Measurements from ENCODE around the gene LCN2. TPM values are rescaled to one million over a fixed set of nuclear protein-coding genes. Genes with fewer than 3 reads are reported as not detected.
"Not testable (repeated sequence)": the region's sequence is repeated elsewhere in the genome, so short reads cannot be mapped to it uniquely, and the experiment has no call there.

LCN2 gene
- polyA plus RNA-seq, 6 donors from 2014 or later = 0.44 to 1.2 (median 1.2) TPM; not detected in 3

- H3K36me3 Mint-ChIP-seq = peaks cover 0 to 13% of the 10 kb centered on the region in 2 donors
- not testable (repeated sequence) for ATAC-seq (ENCODE audit: low read depth in 2 of 2); H3K27ac Mint-ChIP-seq; DNase-seq; H3K27me3 Mint-ChIP-seq; H3K9me3 Mint-ChIP-seq; H3K4me3 Mint-ChIP-seq
- H3K4me1 Mint-ChIP-seq = peaks cover 3 to 10% (median 4%) of the 10 kb centered on the region in 3 donors
These were observed 32.2 kb downstream of the LCN2 start for GRCh38 chr9:128181480-128181879.

DNA sequence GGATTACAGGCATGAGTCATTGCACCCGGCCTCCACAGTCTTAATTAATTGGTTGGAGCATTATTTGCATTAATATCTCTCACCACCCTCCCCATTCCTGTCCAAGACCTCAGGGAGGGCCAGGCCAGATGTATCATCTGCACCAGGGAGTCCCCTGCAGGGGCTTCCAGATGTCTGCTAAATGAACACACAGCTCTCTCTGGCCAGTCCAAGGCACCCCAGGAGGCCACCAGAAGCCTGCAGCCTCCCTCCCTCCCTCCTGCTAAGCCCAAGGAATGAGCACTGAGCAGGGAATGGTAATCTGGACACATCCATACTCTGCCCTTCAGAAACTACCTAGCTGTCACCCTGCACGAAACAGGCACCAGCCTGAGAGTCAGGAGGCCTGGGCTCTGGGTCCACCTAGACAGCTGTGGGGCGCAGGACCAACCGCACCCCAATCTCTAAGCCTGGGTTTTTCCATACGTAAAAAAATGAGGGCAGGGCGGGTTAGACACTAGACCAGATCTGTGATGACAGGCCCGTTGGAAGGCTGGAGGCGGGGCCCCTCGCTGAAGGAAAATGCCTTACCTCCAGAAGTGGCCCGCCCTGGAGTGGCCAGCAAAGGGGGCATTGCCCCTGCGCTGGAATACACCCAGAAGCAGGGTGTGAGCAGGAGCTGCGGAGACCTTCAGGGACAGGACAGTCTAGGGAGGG lies 33.8 kb downstream of the LCN2 start:
- H3K27ac Mint-ChIP-seq = peak overlapping the region in 1 of 6 donors; percentile 44
- ATAC-seq (ENCODE audit: low read depth in 2 of 2) (no peak), DNase-seq (no peak)
- peaks cover 0 to 2% (median 0%) of the 10 kb centered on the region in 7 donors for H3K9me3 Mint-ChIP-seq
- H3K4me3 Mint-ChIP-seq = no peak overlapping the region
- peaks cover 5 to 23% (median 10%) of the 10 kb centered on the region in 3 donors for H3K4me1 Mint-ChIP-seq
- peaks cover 0 to 17% of the 10 kb centered on the region in 2 donors for H3K36me3 Mint-ChIP-seq
- no peaks in the 10 kb centered on the region for H3K27me3 Mint-ChIP-seq

GRCh38 chr9:128185979-128186965 lies 37.0 kb downstream of the LCN2 start:
- Mint-ChIP-seq H3K27ac (no peak overlapping the region), H3K27me3 (no peaks in the 10 kb centered on the region), H3K9me3 (no peaks in the 10 kb centered on the region), H3K4me3 (peak overlapping the region in 1 of 8 donors; percentile 8), H3K36me3 (peaks cover 0 to 17% of the 10 kb centered on the region in 2 donors), H3K4me1 (peaks cover 15 to 44% (median 30%) of the 10 kb centered on the region in 3 donors)
- ATAC-seq (ENCODE audit: low read depth in 2 of 2) = no peak
- DNase-seq = no peak

DNA sequence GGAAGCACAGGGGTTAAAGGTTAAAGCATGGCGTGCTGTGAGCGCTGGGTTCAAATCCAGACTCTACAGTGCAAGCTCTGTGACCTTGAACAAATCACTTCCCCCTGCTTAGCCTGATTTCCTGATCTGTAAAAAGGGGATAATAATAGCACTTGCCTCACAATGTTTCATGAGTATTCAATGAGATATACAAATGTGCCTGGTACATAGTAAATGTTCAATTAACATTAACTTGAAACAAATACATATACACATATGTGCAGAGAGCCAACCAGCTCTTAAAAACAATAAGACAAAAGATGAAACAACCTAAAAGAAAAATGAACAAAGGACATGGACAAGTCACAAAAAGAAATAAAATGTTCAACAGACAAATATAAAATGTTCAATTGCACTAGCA lies 38.1 kb downstream of the LCN2 start:
- no peak overlapping the region for H3K27ac Mint-ChIP-seq
- peaks cover 0 to 13% of the 10 kb centered on the region in 2 donors for H3K36me3 Mint-ChIP-seq
- DNase-seq (no peak), ATAC-seq (ENCODE audit: low read depth in 2 of 2) (no peak)
- H3K4me1 Mint-ChIP-seq = peaks cover 19 to 46% (median 35%) of the 10 kb centered on the region in 3 donors
- peak overlapping the region in 1 of 8 donors; percentile 75 for H3K4me3 Mint-ChIP-seq
- H3K27me3 Mint-ChIP-seq = no peaks in the 10 kb centered on the region
- H3K9me3 Mint-ChIP-seq = no peaks in the 10 kb centered on the region

- ATAC-seq (ENCODE audit: low read depth in 2 of 2) (no peak), DNase-seq (no peak)
- H3K27ac Mint-ChIP-seq = no peak overlapping the region
- peaks cover 19 to 47% (median 36%) of the 10 kb centered on the region in 3 donors for H3K4me1 Mint-ChIP-seq
- H3K27me3 Mint-ChIP-seq = no peaks in the 10 kb centered on the region
- H3K4me3 Mint-ChIP-seq = peak overlapping the region in 1 of 8 donors; percentile 75
- peaks cover 0 to 8% of the 10 kb centered on the region in 2 donors for H3K36me3 Mint-ChIP-seq
- no peaks in the 10 kb centered on the region for H3K9me3 Mint-ChIP-seq
These were observed 39.0 kb downstream of the LCN2 start for GRCh38 chr9:128188209-128188608.

DNA sequence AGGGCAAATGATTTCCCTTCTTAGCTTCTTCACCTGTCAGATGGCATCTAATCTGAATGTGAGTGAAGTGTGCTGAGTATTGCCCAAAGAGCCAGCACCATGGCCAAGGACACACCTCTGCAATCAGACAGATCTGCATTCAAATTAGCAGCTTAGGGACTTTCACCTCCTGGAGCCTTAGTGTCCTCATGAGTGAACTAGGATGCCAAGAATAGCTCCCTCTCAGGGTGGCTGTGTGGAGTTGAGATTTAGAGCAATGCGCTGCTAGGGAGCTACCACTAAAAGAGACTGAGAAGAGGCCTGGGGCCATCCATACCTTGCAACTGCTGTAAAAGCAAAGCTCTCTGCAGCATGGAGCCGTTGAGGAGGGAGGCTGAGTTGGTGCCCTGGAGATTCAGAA lies 40.8 kb downstream of the LCN2 start:
- DNase-seq (no peak), ATAC-seq (ENCODE audit: low read depth in 2 of 2) (no peak)
- peak overlapping the region in 4 of 6 donors; percentile 52 to 86 (median 78) for H3K27ac Mint-ChIP-seq
- no peaks in the 10 kb centered on the region for H3K9me3 Mint-ChIP-seq
- H3K36me3 Mint-ChIP-seq = peaks cover 0 to 8% of the 10 kb centered on the region in 2 donors
- H3K27me3 Mint-ChIP-seq = no peaks in the 10 kb centered on the region
- peaks cover 19 to 48% (median 36%) of the 10 kb centered on the region in 3 donors for H3K4me1 Mint-ChIP-seq
- H3K4me3 Mint-ChIP-seq = peak overlapping the region; percentile 84 to 97 (median 92)

DNA sequence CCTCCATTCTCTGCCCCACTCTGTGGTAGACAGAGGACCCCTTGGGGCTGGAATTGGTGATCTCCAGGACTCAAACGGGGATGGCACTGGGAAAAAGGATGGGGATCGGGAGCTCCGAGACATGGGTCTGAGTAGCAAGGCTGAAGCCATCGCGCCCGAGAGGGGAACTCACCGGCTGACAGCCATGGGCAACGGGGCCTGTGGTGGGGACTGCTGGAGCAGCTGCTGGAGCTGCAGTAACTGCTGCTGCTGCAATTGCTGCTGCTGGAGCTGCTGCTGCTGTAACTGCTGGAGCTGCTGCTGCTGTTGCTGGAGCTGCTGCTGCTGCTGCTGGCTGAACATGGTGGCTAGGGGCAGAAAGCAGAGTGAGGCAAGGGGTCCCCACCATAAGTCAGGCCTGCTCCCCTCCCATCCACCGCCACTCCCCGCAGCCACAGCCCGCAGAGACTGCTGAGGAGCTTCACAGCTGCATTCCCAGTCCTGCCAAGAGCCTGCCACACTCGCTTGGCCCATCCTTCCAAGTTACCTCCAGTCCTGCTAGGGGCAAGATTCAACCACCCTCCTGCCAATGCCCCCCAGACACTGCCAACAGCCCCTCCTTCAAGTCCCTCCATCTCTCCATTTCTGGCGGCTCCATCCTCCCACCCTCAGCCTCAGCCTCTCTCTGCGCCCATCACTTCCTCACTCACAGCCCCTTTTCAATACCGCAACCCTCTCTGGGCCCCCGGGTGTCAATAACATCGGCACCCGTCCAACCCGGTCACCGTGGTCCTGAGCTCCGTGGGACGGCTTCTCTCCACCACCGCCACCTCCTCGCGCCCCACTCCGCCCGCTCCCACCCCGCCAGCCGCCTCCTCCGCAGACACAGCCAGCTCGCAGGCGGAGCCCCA lies 41.5 kb downstream of the LCN2 start:
- H3K4me1 Mint-ChIP-seq = peaks cover 19 to 48% (median 36%) of the 10 kb centered on the region in 3 donors
- DNase-seq (no peak), ATAC-seq (ENCODE audit: low read depth in 2 of 2) (peak; percentile 43 to 59)
- peak overlapping the region; percentile 84 to 97 (median 94) for H3K4me3 Mint-ChIP-seq
- no peaks in the 10 kb centered on the region for H3K9me3 Mint-ChIP-seq
- peak overlapping the region; percentile 81 to 99 (median 94) for H3K27ac Mint-ChIP-seq
- H3K27me3 Mint-ChIP-seq = no peaks in the 10 kb centered on the region
- peaks cover 0 to 8% of the 10 kb centered on the region in 2 donors for H3K36me3 Mint-ChIP-seq

DNA sequence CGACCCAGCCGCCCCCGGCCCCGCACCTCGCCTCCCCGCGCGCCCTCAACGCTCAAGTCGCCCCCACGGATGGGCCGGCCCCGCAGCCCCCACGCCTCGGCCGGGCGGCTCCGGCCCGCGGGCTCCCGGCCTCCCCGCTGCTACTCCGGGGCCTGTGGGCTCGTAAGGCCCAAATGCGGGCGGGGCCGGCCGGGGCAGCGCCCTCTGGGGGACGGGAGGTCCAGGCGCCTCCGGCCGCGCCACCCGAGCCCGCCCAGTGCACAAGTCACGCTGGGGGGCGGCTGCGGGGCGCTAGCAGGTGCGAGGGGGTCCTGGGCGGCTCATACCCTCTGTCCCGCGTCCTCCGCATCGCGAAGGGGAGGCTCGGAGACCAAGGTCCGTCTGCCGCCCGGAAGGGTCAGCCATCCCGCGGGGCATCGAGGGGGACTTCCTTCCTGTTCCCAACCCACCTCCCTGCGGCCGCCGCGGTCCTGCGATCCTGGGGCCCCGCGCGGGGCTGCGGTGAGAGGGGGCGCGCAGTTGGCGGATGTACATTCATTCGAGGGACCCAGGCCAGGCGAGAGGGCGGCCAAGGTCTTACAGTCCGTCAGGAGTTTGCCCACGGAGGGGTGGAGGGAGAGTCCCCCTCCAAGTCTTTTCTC lies 42.3 kb downstream of the LCN2 start, which contains the start of gene CIZ1:
Gene CIZ1 (minus strand): TSS at position 167 of the 641 bp plus-strand sequence. CDS start 715 bp downstream, outside the sequence.
- DNase-seq (peak; percentile 81), ATAC-seq (ENCODE audit: low read depth in 2 of 2) (peak; percentile 83 to 97)
- Mint-ChIP-seq H3K9me3 (no peaks in the 10 kb centered on the region), H3K4me1 (peaks cover 14 to 45% (median 36%) of the 10 kb centered on the region in 3 donors), H3K36me3 (peaks cover 0 to 3% of the 10 kb centered on the region in 2 donors), H3K4me3 (peak within 1 kb of the TSS; percentile 84 to 97 (median 96)), H3K27me3 (no peaks in the 10 kb centered on the region), H3K27ac (peak within 1 kb of the TSS; percentile 81 to 99 (median 94))

DNA sequence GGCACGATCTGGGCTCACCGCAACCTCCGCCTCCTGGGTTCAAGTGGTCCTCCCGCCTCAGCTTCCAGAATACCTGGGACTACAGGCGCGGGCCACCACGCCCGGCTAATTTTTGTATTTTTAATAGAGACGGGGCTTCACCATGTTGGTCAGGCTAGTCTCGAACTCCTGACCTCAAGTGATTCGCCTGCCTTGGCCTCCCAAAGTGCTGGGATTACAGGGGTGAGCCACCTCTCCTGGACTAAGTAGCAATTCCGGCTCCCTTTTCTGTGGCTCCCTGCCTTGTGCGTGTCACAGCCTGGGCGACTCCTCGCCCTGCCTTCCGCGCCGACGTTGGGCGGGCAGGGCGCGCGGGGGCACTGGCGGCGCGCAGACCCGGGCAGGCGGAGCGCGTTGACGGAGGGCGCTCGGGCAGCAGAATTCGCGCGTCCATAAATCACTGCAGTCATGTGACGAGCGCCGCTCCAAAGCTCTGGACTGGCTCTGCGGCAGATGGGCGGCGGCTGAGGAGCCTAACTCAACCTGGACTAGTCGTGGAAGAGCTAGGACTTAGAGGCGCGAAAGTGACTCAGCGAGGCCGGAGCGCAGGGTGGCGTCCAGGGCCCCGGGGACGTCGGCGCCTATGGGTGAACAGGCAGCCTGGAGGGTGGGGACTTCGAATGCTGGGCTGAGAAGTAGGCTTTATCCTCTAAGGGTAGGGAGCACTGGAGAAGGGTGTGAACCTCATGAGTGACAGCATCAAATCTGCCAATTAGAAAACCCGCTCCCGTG lies 43.5 kb downstream of the LCN2 start:
- no peaks in the 10 kb centered on the region for H3K9me3 Mint-ChIP-seq
- H3K4me1 Mint-ChIP-seq = peaks cover 14 to 35% (median 29%) of the 10 kb centered on the region in 3 donors
- H3K36me3 Mint-ChIP-seq = no peaks in the 10 kb centered on the region
- peak; percentile 58 for DNase-seq
- peak overlapping the region in 3 of 6 donors; percentile 47 to 92 (median 88) for H3K27ac Mint-ChIP-seq
- H3K27me3 Mint-ChIP-seq = no peaks in the 10 kb centered on the region
- peak overlapping the region; percentile 20 to 92 (median 82) for H3K4me3 Mint-ChIP-seq
- ATAC-seq (ENCODE audit: low read depth in 2 of 2) = peak in 1 of 2 donors; percentile 77

GRCh38 chr9:128193469-128194096 lies 44.3 kb downstream of the LCN2 start:
- no peak for ATAC-seq (ENCODE audit: low read depth in 2 of 2)
- H3K36me3 Mint-ChIP-seq = no peaks in the 10 kb centered on the region
- H3K27me3 Mint-ChIP-seq = no peaks in the 10 kb centered on the region
- peak overlapping the region in 5 of 8 donors; percentile 15 to 92 (median 82) for H3K4me3 Mint-ChIP-seq
- H3K9me3 Mint-ChIP-seq = no peaks in the 10 kb centered on the region
- DNase-seq = no peak
- H3K27ac Mint-ChIP-seq = no peak overlapping the region
- H3K4me1 Mint-ChIP-seq = peaks cover 14 to 31% (median 29%) of the 10 kb centered on the region in 3 donors

Data from naive B cell (primary cell).